ENCODE results near the gene FGGY. TPM values are rescaled to one million over a fixed set of nuclear protein-coding genes. Genes with fewer than 3 reads are reported as not detected.

Gene FGGY
- total and polyA plus RNA-seq, 4 donors: 16.0 to 67.0 (median 43.4) TPM

GRCh38 chr1:59498640-59499039 lies 201.7 kb downstream of the FGGY start:
- peaks cover 7 to 35% (median 25%) of the 10 kb centered on the region in 4 donors for H3K4me1 ChIP-seq (ENCODE audit: control insufficient read depth in 4 of 4, insufficient read depth in 4 of 4, low read length in 3 of 4)
- no peaks in the 10 kb centered on the region for H3K36me3 ChIP-seq (ENCODE audit: control insufficient read depth in 4 of 4, insufficient read depth in 3 of 4, low read depth in 1 of 4, low read length in 3 of 4)
- no peak for DNase-seq (ENCODE audit: low spot score)
- WGBS: 32% methylated on average over 4 of the region's 4 CpGs
- peak overlapping the region; percentile 63 to 78 for H3K27ac ChIP-seq (ENCODE audit: low read depth in 1 of 2, low read length in 2 of 2)
- TF ChIP-seq JUND (IDR thresholded peaks at IDR 0.05): peak in 1 of 2 donors; percentile 52
- TF ChIP-seq RAD21 (IDR thresholded peaks at IDR 0.05): peak in 1 of 2 donors; percentile 20
- TF ChIP-seq RXRA (IDR thresholded peaks at IDR 0.05): peak; percentile 16 to 22
- no peak for TF ChIP-seq GABPA (IDR thresholded peaks at IDR 0.05 in 1 of 2, conservative IDR thresholded peaks at IDR 0.05 in 1 of 2)
- TF ChIP-seq SP1 (IDR thresholded peaks at IDR 0.05): peak; percentile 50
- peak overlapping the region; percentile 41 to 81 for H3K9ac ChIP-seq (ENCODE audit: low read depth in 1 of 2, low read length in 2 of 2)
- H3K9me3 ChIP-seq (ENCODE audit: control insufficient read depth in 4 of 4, low read length in 3 of 4): no peaks in the 10 kb centered on the region
- H3K4me3 ChIP-seq (ENCODE audit: low read depth in 1 of 3, low read length in 3 of 3): no peak overlapping the region
- H3K27me3 ChIP-seq (ENCODE audit: control insufficient read depth in 4 of 4, insufficient read depth in 4 of 4, low read length in 3 of 4): no peaks in the 10 kb centered on the region

- Histone ChIP-seq H3K36me3 (ENCODE audit: control insufficient read depth in 4 of 4, insufficient read depth in 3 of 4, low read depth in 1 of 4, low read length in 3 of 4) (no peaks in the 10 kb centered on the region), H3K4me3 (ENCODE audit: low read depth in 1 of 3, low read length in 3 of 3) (peak overlapping the region in 1 of 3 donors; percentile 16), H3K9me3 (ENCODE audit: control insufficient read depth in 4 of 4, low read length in 3 of 4) (no peaks in the 10 kb centered on the region), H3K27ac (ENCODE audit: low read depth in 1 of 2, low read length in 2 of 2) (peak overlapping the region; percentile 63 to 78), H3K9ac (ENCODE audit: low read depth in 1 of 2, low read length in 2 of 2) (peak overlapping the region; percentile 41 to 81), H3K4me1 (ENCODE audit: control insufficient read depth in 4 of 4, insufficient read depth in 4 of 4, low read length in 3 of 4) (peaks cover 5 to 35% (median 25%) of the 10 kb centered on the region in 4 donors), H3K27me3 (ENCODE audit: control insufficient read depth in 4 of 4, insufficient read depth in 4 of 4, low read length in 3 of 4) (no peaks in the 10 kb centered on the region)
- WGBS: 38% methylated on average over 5 of the region's 5 CpGs
- DNase-seq (ENCODE audit: low spot score): no peak
- no peak for TF ChIP-seq RXRA (IDR thresholded peaks at IDR 0.05)
- no peak for TF ChIP-seq ATF3 (IDR thresholded peaks at IDR 0.05)
- TF ChIP-seq MAX (IDR thresholded peaks at IDR 0.05): no peak
- no peak for TF ChIP-seq NR2F2 (IDR thresholded peaks at IDR 0.05)
- TF ChIP-seq JUND (IDR thresholded peaks at IDR 0.05): peak in 1 of 2 donors; percentile 49
- no peak for TF ChIP-seq YY1 (IDR thresholded peaks at IDR 0.05)
- no peak for TF ChIP-seq TAF1 (conservative IDR thresholded peaks at IDR 0.05)
- TF ChIP-seq HNF4A (conservative IDR thresholded peaks at IDR 0.05): no peak
- no peak for TF ChIP-seq EGR1 (IDR thresholded peaks at IDR 0.05; ENCODE audit: low read depth in 2 of 2)
- peak; percentile 4 to 7 for TF ChIP-seq RAD21 (IDR thresholded peaks at IDR 0.05)
- TF ChIP-seq SP1 (IDR thresholded peaks at IDR 0.05): no peak
Measured at GRCh38 chr1:59499273-59499942, 202.5 kb downstream of the FGGY start.

GRCh38 chr1:59499943-59500569 lies 203.2 kb downstream of the FGGY start:
- no peak overlapping the region for H3K4me3 ChIP-seq (ENCODE audit: low read depth in 1 of 3, low read length in 3 of 3)
- H3K9ac ChIP-seq (ENCODE audit: low read depth in 1 of 2, low read length in 2 of 2): peak overlapping the region; percentile 43 to 81
- H3K27ac ChIP-seq (ENCODE audit: low read depth in 1 of 2, low read length in 2 of 2): peak overlapping the region; percentile 63 to 78
- WGBS: 22% methylated on average over 4 of the region's 4 CpGs
- peaks cover 5 to 35% (median 25%) of the 10 kb centered on the region in 4 donors for H3K4me1 ChIP-seq (ENCODE audit: control insufficient read depth in 4 of 4, insufficient read depth in 4 of 4, low read length in 3 of 4)
- TF ChIP-seq SP1 (IDR thresholded peaks at IDR 0.05) (peak; percentile 63), TAF1 (conservative IDR thresholded peaks at IDR 0.05) (no peak), NR2F2 (IDR thresholded peaks at IDR 0.05) (no peak), RXRA (IDR thresholded peaks at IDR 0.05) (peak; percentile 46 to 71), EGR1 (IDR thresholded peaks at IDR 0.05; ENCODE audit: low read depth in 2 of 2) (peak in 1 of 2 donors; percentile 11), CTCF (IDR thresholded peaks at IDR 0.05; ENCODE audit: low read depth, low read length, missing input control) (no peak), HNF4A (conservative IDR thresholded peaks at IDR 0.05) (peak; percentile 60 to 72), JUND (IDR thresholded peaks at IDR 0.05) (peak in 1 of 2 donors; percentile 12), FOXA2 (IDR thresholded peaks at IDR 0.05) (peak; percentile 57), RAD21 (IDR thresholded peaks at IDR 0.05) (peak in 1 of 2 donors; percentile 3), YY1 (IDR thresholded peaks at IDR 0.05) (no peak)
- no peak for DNase-seq (ENCODE audit: low spot score)
- no peaks in the 10 kb centered on the region for H3K27me3 ChIP-seq (ENCODE audit: control insufficient read depth in 4 of 4, insufficient read depth in 4 of 4, low read length in 3 of 4)
- no peaks in the 10 kb centered on the region for H3K9me3 ChIP-seq (ENCODE audit: control insufficient read depth in 4 of 4, low read length in 3 of 4)
- no peaks in the 10 kb centered on the region for H3K36me3 ChIP-seq (ENCODE audit: control insufficient read depth in 4 of 4, insufficient read depth in 3 of 4, low read depth in 1 of 4, low read length in 3 of 4)

Data from liver (tissue), 9 donors.